ENCODE measurements around the gene PIANP. TPM values are rescaled to one million over a fixed set of nuclear protein-coding genes. Genes with fewer than 3 reads are reported as not detected.

The PIANP gene
- total RNA-seq, 1 donor from 2014 or later = 3.2 TPM

DNA sequence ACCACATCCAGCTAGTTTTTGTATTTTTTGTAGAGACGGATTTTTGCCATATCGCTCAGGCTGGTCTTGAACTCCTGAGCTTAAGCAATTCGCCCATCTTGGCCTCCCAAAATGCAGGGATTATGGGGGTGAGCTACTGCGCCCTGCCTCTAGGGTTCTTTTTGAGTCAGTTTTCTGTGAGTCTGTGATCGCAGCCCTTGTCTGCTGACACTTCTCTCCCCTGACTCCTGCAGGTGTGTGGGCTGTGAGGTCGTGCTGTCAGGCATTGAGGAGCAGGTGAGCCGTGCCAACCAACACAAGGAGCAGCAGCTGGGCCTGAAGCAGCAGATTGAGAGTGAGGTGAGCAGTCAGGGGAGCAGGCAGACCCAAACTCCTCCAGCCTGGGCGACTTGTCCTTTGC lies 29.6 kb upstream of the PIANP start:
- no peak overlapping the region for H3K27ac Mint-ChIP-seq (ENCODE audit: unreplicated experiment)
- DNase-seq (ENCODE audit: low spot score) = no peak
- H3K9me3 Mint-ChIP-seq (ENCODE audit: low read depth) = no peaks in the 10 kb centered on the region
- H3K4me3 Mint-ChIP-seq (ENCODE audit: unreplicated experiment) = no peak overlapping the region
- peaks cover 20% of the 10 kb centered on the region for H3K36me3 Mint-ChIP-seq (ENCODE audit: low read depth)
- peaks cover 12% of the 10 kb centered on the region for H3K4me1 Mint-ChIP-seq (ENCODE audit: low read depth)
- TF ChIP-seq, protein P1, sequence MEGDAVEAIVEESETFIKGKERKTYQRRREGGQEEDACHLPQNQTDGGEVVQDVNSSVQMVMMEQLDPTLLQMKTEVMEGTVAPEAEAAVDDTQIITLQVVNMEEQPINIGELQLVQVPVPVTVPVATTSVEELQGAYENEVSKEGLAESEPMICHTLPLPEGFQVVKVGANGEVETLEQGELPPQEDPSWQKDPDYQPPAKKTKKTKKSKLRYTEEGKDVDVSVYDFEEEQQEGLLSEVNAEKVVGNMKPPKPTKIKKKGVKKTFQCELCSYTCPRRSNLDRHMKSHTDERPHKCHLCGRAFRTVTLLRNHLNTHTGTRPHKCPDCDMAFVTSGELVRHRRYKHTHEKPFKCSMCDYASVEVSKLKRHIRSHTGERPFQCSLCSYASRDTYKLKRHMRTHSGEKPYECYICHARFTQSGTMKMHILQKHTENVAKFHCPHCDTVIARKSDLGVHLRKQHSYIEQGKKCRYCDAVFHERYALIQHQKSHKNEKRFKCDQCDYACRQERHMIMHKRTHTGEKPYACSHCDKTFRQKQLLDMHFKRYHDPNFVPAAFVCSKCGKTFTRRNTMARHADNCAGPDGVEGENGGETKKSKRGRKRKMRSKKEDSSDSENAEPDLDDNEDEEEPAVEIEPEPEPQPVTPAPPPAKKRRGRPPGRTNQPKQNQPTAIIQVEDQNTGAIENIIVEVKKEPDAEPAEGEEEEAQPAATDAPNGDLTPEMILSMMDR (IDR thresholded peaks at IDR 0.05) = no peak
- no peaks in the 10 kb centered on the region for H3K27me3 Mint-ChIP-seq (ENCODE audit: low read depth)

DNA sequence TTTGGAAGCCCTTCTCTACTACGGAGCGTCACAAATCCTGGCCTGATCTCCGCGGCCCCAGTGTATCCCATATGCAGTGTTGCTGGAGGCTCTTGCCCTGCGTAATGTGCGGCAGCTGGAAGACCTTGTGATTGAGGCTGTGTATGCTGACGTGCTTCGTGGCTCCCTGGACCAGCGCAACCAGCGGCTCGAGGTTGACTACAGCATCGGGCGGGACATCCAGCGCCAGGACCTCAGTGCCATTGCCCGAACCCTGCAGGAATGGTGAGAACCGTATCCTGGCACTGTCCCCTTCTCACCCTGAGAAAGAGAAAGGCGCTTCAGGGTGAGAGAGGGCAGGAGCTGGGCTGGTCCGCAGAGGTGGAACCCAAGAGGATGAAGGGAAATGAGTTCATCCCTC lies 28.6 kb upstream of the PIANP start:
- H3K4me1 Mint-ChIP-seq (ENCODE audit: low read depth) = peaks cover 13% of the 10 kb centered on the region
- no peaks in the 10 kb centered on the region for H3K27me3 Mint-ChIP-seq (ENCODE audit: low read depth)
- H3K36me3 Mint-ChIP-seq (ENCODE audit: low read depth) = peaks cover 20% of the 10 kb centered on the region
- H3K9me3 Mint-ChIP-seq (ENCODE audit: low read depth) = no peaks in the 10 kb centered on the region
- H3K4me3 Mint-ChIP-seq (ENCODE audit: unreplicated experiment) = no peak overlapping the region
- no peak for DNase-seq (ENCODE audit: low spot score)
- no peak overlapping the region for H3K27ac Mint-ChIP-seq (ENCODE audit: unreplicated experiment)
- TF ChIP-seq, protein P1 (IDR thresholded peaks at IDR 0.05) = no peak

DNA sequence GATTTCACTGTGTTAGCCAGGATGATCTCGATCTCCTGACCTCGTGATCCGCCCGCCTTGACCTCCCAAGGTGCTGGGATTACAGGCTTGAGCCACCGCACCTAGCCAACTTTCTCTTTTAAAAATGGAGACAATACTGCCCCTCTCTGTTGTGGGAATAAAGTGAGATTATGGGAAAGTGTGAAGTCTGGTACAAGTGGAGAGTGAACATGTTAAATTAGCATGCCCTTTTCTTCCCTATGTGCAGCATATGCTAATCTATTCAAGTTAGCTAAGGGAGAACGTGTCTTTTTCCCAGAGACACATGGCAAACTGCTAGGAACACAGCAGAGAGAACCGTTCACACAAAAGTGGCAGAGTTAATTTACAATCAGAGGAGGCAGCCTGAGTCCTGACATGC lies 24.7 kb upstream of the PIANP start:
- no peak for DNase-seq (ENCODE audit: low spot score)
- TF ChIP-seq, protein P1 (IDR thresholded peaks at IDR 0.05) = no peak
- no peaks in the 10 kb centered on the region for H3K27me3 Mint-ChIP-seq (ENCODE audit: low read depth)
- no peak overlapping the region for H3K27ac Mint-ChIP-seq (ENCODE audit: unreplicated experiment)
- peaks cover 14% of the 10 kb centered on the region for H3K36me3 Mint-ChIP-seq (ENCODE audit: low read depth)
- H3K4me1 Mint-ChIP-seq (ENCODE audit: low read depth) = peaks cover 19% of the 10 kb centered on the region
- no peaks in the 10 kb centered on the region for H3K9me3 Mint-ChIP-seq (ENCODE audit: low read depth)
- H3K4me3 Mint-ChIP-seq (ENCODE audit: unreplicated experiment) = peak overlapping the region; percentile 92

DNA sequence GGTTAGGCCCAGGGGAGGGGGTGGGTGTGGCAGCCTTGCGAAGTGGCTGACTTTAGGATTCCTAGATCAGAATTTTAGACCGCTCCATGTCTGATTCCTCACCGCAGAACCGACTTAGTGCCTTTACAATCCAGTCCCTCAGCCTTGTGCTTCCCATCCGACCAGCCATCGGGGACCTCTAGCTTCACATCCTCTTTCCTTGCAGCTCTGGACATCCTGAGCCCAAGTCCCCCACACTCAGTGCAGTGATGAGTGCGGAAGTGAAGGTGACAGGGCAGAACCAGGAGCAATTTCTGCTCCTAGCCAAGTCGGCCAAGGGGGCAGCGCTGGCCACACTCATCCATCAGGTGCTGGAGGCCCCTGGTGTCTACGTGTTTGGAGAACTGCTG lies 23.8 kb upstream of the PIANP start:
- no peak for DNase-seq (ENCODE audit: low spot score)
- H3K9me3 Mint-ChIP-seq (ENCODE audit: low read depth) = no peaks in the 10 kb centered on the region
- H3K36me3 Mint-ChIP-seq (ENCODE audit: low read depth) = peaks cover 7% of the 10 kb centered on the region

DNA sequence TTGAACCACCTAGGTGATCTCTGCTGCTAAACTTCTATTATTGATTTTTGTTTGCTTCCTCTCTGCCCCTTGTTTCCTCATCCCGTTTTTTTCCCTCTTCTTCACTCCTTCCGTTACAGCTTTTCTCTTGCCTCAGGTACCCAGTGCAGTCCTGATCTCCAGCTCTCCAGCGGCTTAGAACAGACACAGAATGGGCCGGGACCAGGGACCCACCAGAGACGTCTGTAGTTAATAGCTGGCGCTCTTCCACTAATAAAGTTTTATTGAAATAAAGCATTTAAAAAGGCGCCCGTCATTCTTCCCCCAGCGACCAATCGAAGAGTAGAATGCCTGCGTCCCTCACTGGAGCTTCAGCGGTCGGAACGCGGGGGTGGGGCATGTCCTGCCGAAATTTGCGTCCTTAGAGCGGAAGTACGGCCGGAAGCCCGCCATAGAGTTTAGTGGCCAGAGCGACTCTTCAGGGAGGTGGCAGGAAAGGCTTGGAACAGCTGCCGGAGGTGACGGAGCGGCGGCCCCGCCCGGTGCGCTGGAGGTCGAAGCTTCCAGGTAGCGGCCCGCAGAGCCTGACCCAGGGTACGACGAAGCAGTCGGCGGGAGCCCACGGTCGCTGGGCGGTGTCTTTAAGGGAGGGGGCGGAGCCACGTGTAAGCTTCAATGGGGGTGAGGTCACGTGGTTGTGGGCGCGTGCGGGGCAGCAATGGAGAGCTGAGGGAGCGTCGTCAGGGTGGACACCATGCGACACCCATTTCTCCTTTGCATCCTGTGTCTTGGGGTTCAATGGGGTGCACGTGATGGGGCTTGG lies 23.2 kb upstream of the PIANP start, which contains the start of gene COPS7A:
TSS of gene COPS7A (plus strand) at position 440 of the 802 bp plus-strand sequence. CDS start 611 bp downstream, outside the sequence.
- H3K27ac Mint-ChIP-seq (ENCODE audit: unreplicated experiment) = peak within 1 kb of the TSS; percentile 95
- DNase-seq (ENCODE audit: low spot score) = peak; percentile 97
- no peaks in the 10 kb centered on the region for H3K9me3 Mint-ChIP-seq (ENCODE audit: low read depth)
- H3K4me1 Mint-ChIP-seq (ENCODE audit: low read depth) = peaks cover 19% of the 10 kb centered on the region
- H3K27me3 Mint-ChIP-seq (ENCODE audit: low read depth) = no peaks in the 10 kb centered on the region
- peaks cover 4% of the 10 kb centered on the region for H3K36me3 Mint-ChIP-seq (ENCODE audit: low read depth)
- peak within 1 kb of the TSS; percentile 92 for H3K4me3 Mint-ChIP-seq (ENCODE audit: unreplicated experiment)
- TF ChIP-seq, protein P1 (IDR thresholded peaks at IDR 0.05) = no peak

More for the DNA sequence above, 23.8 kb upstream of the PIANP start:
- Mint-ChIP-seq H3K27me3 (ENCODE audit: low read depth) (no peaks in the 10 kb centered on the region), H3K4me3 (ENCODE audit: unreplicated experiment) (peak overlapping the region; percentile 92), H3K27ac (ENCODE audit: unreplicated experiment) (peak overlapping the region; percentile 95), H3K4me1 (ENCODE audit: low read depth) (peaks cover 19% of the 10 kb centered on the region)
- TF ChIP-seq, protein P1 (IDR thresholded peaks at IDR 0.05) = no peak
